Measurements from ENCODE around the gene SLC27A3.
A peak's percentile ranks its signal among the peaks of the same experiment; 100 is the strongest.

SLC27A3 gene

DNA sequence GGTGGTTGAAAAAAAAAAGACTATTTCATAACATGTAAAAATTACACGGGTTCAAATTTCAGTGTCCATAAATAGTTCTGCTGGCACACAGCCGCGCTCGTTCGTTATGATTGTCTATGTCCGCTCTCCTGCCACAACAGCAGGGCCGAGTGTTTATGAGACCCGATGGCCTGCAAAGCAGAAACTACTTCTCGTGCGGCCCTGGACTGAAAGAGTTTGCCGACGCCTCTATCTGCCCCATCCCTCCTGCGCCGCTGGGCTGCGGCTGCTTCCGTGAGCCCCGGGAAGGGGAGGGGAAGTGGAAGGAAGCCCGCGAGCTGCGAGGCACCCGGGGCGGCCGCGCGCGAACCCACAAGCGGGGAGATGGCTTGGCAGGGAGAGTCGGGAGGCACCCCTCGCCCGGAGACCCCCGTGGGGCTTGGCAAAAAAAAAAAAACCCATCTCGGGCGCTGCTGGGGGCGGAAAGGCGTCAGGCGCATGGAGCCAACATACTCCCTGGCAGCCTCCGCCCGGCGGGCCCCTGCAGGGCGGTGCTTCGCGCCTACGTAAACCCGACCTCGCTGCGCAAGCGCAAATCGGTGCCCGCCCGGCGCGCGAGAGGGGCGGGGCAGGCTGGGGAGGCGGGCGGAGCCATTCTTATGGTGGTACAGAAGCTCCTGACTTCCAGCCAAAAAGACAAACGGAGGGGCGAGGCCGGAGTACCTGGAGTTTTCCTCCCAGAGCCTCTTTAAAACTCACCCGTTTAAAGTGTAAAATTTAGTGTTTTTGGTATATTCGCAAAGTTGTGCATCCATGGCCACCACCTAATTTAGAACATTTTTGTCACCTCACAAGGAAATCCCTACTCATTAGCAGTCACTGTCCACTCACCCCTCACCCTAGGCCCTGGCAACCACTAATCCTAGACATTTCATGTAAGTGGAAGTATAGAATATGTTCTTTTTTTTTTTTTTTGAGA lies 8.3 kb downstream of the SLC27A3 start:
- Histone ChIP-seq H3K36me3 (ENCODE audit: control insufficient read depth, insufficient read depth, low read length) (no peaks in the 10 kb centered on the region), H3K4me3 (ENCODE audit: extremely low read depth, insufficient read depth, low read length, poor library complexity, severe bottlenecking) (peak overlapping the region; percentile 62), H3K9me3 (ENCODE audit: control insufficient read depth, low read length) (no peaks in the 10 kb centered on the region), H3K4me1 (ENCODE audit: control insufficient read depth, insufficient read depth, low read length, poor library complexity, severe bottlenecking) (peaks cover 5% of the 10 kb centered on the region), H3K27ac (ENCODE audit: low read depth, low read length, severe bottlenecking) (peak overlapping the region; percentile 82)
- 5 to 8% methylated on average over 38 to 44 of the region's 61 CpGs for WGBS, 2 experiments (ENCODE audit: insufficient coverage in 2 of 2)

DNA sequence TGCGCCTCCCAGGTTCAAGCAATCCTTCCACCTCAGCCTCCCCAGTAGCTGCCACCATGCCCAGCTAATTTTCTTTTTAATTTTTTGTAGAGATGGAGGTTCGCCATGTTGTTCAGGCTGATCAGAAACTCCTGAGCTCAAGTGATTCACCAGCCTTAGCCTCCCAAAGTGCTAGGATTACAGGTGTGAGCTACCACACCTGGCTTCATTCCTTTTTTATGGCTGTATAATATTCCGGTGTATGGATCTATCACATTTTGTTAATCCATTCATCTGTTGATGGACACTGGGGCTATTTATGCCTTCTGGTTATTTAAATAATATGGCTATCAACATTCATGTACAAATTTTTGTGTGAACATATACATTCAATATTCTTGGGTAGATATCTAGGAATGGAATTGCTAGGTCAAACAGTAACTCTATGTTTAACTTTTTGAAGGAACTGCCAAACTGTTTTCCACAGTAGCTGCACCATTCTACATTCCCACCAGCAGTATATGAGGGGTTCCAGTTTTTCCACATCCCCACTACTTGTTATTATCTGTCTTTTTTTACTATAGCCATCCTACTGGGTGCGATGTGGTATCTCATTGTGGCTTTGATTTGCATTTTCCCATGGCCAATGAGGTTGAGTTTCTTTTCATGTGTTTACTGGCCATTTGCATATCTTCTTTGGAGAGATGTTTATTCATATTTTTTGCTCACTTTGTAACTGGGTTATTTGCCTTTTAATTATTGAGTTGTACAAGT lies 11.0 kb downstream of the SLC27A3 start:
- no peak overlapping the region for H3K27ac ChIP-seq (ENCODE audit: low read depth, low read length, severe bottlenecking)
- no peaks in the 10 kb centered on the region for H3K9me3 ChIP-seq (ENCODE audit: control insufficient read depth, low read length)
- H3K4me3 ChIP-seq (ENCODE audit: extremely low read depth, insufficient read depth, low read length, poor library complexity, severe bottlenecking): no peak overlapping the region
- H3K4me1 ChIP-seq (ENCODE audit: control insufficient read depth, insufficient read depth, low read length, poor library complexity, severe bottlenecking): peaks cover 5% of the 10 kb centered on the region
- WGBS, 2 experiments (ENCODE audit: insufficient coverage in 2 of 2): 100% methylated on average over 1 of the region's 4 CpGs; no CpG with 5 or more reads in 1 of the 2 experiments
- H3K36me3 ChIP-seq (ENCODE audit: control insufficient read depth, insufficient read depth, low read length): no peaks in the 10 kb centered on the region

DNA sequence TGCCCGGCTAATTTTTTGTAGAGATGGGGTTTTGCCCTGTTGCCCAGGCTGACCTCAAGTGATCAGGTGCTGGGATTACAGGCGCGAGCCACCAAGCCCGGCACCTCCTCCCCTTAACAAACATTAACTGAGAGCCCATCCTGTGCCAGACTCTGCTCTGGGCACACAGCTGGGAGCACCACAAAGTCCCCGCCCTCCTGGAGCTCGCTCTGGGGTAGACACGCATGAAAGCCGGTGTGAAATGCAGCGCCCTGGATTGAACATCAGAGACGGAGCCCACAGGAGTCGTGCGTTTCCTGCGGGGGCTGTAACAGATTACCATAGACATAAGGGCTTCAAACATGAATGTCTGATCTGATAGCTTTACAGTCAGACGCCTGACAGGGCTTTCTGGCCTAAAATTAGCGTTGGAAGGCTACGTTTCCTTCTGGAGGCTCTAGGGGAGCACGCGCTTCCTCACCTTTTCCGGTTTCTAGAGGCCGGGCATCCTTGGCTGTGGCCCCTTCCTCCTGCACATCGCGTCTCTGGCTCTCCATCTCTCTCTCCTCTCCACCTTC lies 14.3 kb downstream of the SLC27A3 start:
- H3K36me3 ChIP-seq (ENCODE audit: control insufficient read depth, insufficient read depth, low read length): no peaks in the 10 kb centered on the region
- 89 to 91% methylated on average over 21 to 22 of the region's 22 CpGs for WGBS, 2 experiments (ENCODE audit: insufficient coverage in 2 of 2)
- no peak overlapping the region for H3K4me3 ChIP-seq (ENCODE audit: extremely low read depth, insufficient read depth, low read length, poor library complexity, severe bottlenecking)
- no peaks in the 10 kb centered on the region for H3K9me3 ChIP-seq (ENCODE audit: control insufficient read depth, low read length)
- H3K27ac ChIP-seq (ENCODE audit: low read depth, low read length, severe bottlenecking): no peak overlapping the region
- no peaks in the 10 kb centered on the region for H3K4me1 ChIP-seq (ENCODE audit: control insufficient read depth, insufficient read depth, low read length, poor library complexity, severe bottlenecking)

DNA sequence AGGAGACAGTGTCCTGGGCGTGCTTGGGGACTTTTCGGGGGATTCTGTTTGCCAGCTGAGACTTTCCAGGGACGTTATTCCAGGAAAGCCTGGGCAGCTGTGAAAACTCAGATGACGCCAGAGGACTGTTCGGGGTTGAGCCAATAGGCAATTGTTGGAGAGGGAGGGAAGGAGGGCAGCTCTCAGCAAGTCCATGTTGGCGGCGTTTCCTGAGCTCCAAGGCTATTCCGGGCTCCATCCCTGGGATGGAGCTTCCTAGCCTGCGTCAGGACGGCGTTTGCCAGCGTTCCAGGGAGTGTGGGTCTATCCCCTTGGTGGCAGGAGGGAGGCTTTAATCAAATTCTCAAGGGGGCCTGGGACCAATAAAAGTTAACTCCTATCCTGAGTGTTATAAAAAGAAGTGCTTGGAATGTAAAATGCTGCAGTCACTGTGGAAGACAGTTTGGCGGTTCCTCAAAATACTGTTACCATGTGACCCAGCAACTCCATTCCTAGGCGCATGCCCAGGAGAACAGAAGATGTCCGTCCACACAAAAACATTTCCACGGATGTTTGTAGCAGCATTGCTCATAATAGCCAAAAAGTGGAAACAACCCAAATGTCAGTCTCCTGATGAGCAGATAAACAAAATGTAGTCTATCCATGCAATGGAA lies 15.2 kb downstream of the SLC27A3 start:
- WGBS, 2 experiments (ENCODE audit: insufficient coverage in 2 of 2): 87 to 93% methylated on average over 14 to 15 of the region's 16 CpGs
- no peak overlapping the region for H3K4me3 ChIP-seq (ENCODE audit: extremely low read depth, insufficient read depth, low read length, poor library complexity, severe bottlenecking)

DNA sequence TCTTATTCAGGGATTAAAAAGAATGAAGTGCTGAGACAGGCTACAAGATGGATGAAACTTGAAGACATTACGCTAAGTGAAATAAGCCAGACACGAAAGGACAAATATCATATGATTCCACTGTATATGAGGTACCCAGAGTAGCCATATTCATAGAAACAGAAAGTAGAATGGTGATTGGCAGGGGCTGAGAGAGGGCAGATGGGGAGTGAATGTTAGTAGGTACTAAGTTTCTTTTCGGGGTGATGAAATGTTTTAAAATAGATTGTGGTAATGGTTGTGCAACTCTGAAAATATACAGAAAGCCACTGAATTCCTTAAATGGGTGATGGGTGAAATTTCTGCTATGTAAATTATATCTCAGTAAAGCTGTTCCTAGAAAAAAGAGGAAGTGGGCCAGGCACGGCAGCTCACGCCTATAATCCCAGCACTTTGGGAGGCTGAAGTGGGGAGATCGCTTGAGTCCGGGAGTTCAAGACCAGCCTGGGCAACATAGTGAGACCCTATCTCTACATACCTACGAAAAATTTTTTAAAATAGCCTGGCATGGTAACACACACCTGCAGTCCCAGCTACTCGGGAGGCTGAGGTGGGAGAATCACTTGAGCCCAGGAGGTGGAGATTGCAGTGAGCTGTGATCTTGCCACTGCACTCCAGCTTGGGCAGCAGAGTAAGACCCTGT lies 15.9 kb downstream of the SLC27A3 start:
- Histone ChIP-seq H3K27ac (ENCODE audit: low read depth, low read length, severe bottlenecking) (no peak overlapping the region), H3K36me3 (ENCODE audit: control insufficient read depth, insufficient read depth, low read length) (no peaks in the 10 kb centered on the region), H3K4me3 (ENCODE audit: extremely low read depth, insufficient read depth, low read length, poor library complexity, severe bottlenecking) (no peak overlapping the region), H3K9me3 (ENCODE audit: control insufficient read depth, low read length) (no peaks in the 10 kb centered on the region), H3K4me1 (ENCODE audit: control insufficient read depth, insufficient read depth, low read length, poor library complexity, severe bottlenecking) (peaks cover 3% of the 10 kb centered on the region)
- 83 to 96% methylated on average over 2 to 3 of the region's 9 CpGs for WGBS, 2 experiments (ENCODE audit: insufficient coverage in 2 of 2)

More for the DNA sequence above, 15.2 kb downstream of the SLC27A3 start:
- Histone ChIP-seq H3K36me3 (ENCODE audit: control insufficient read depth, insufficient read depth, low read length) (no peaks in the 10 kb centered on the region), H3K4me1 (ENCODE audit: control insufficient read depth, insufficient read depth, low read length, poor library complexity, severe bottlenecking) (peaks cover 3% of the 10 kb centered on the region), H3K27ac (ENCODE audit: low read depth, low read length, severe bottlenecking) (no peak overlapping the region), H3K9me3 (ENCODE audit: control insufficient read depth, low read length) (no peaks in the 10 kb centered on the region)

DNA sequence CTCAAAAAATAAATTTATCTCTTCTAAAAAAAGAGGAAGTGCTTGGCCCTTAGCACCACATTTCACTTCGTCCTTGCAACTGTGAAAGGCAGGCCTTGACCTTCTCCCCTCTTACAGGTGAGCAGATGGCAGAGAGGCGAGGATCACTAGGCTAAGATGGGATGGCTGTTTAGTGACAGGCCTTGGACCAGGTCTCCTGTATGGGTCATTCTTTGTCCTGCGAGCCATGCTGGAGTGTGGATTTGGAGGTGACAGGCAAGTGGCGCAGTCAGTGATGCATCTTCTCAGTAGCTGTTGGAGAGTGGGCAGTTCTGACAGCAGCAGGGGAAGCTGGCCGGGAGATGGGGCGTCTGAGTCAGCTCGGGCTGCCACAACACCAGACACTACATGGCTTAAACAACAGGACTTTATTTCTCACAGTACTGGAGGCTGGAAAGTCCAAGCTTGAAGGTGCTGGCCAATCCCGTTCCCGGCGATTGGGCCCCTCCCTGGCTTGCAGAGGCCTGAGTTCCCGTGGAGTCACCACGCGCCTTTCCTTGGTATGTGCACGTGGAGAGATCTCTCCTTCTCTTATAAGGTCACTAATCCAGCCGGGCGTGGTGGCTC lies 16.5 kb downstream of the SLC27A3 start:
- 79 to 80% methylated on average over 12 of the region's 16 CpGs for WGBS, 2 experiments (ENCODE audit: insufficient coverage in 2 of 2)
- H3K4me3 ChIP-seq (ENCODE audit: extremely low read depth, insufficient read depth, low read length, poor library complexity, severe bottlenecking): no peak overlapping the region
- no peaks in the 10 kb centered on the region for H3K36me3 ChIP-seq (ENCODE audit: control insufficient read depth, insufficient read depth, low read length)
- H3K27ac ChIP-seq (ENCODE audit: low read depth, low read length, severe bottlenecking): no peak overlapping the region
- H3K9me3 ChIP-seq (ENCODE audit: control insufficient read depth, low read length): no peaks in the 10 kb centered on the region
- peaks cover 3% of the 10 kb centered on the region for H3K4me1 ChIP-seq (ENCODE audit: control insufficient read depth, insufficient read depth, low read length, poor library complexity, severe bottlenecking)

DNA sequence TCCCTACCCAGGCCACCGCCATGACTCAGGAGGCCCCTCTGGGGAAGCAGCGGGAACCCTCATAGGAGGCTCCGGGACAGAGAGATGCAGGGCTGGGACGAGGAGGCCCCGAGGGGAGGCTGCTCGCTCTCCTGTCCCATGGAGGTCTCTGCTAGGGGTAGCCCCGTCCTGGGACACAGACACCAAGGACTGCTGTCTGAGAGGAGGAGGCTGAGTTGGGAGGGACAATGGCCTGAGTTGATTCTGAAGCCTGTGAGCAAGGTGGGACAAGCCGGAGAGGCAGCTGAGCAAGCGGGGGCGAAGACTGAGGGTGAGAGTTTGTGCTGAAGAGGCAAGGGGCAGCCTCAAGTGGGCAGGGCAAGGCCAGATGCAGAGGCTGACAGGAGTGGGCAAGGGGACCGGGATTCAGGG lies 17.4 kb downstream of the SLC27A3 start:
- 89 to 90% methylated on average over 8 to 9 of the region's 11 CpGs for whole genome bisulfite sequencing, 2 experiments (ENCODE audit: insufficient coverage in 2 of 2)
- no peaks in the 10 kb centered on the region for H3K36me3 ChIP-seq (ENCODE audit: control insufficient read depth, insufficient read depth, low read length)
- no peak overlapping the region for H3K4me3 ChIP-seq (ENCODE audit: extremely low read depth, insufficient read depth, low read length, poor library complexity, severe bottlenecking)
- H3K4me1 ChIP-seq (ENCODE audit: control insufficient read depth, insufficient read depth, low read length, poor library complexity, severe bottlenecking): peaks cover 3% of the 10 kb centered on the region
- no peaks in the 10 kb centered on the region for H3K9me3 ChIP-seq (ENCODE audit: control insufficient read depth, low read length)
- H3K27ac ChIP-seq (ENCODE audit: low read depth, low read length, severe bottlenecking): no peak overlapping the region

DNA sequence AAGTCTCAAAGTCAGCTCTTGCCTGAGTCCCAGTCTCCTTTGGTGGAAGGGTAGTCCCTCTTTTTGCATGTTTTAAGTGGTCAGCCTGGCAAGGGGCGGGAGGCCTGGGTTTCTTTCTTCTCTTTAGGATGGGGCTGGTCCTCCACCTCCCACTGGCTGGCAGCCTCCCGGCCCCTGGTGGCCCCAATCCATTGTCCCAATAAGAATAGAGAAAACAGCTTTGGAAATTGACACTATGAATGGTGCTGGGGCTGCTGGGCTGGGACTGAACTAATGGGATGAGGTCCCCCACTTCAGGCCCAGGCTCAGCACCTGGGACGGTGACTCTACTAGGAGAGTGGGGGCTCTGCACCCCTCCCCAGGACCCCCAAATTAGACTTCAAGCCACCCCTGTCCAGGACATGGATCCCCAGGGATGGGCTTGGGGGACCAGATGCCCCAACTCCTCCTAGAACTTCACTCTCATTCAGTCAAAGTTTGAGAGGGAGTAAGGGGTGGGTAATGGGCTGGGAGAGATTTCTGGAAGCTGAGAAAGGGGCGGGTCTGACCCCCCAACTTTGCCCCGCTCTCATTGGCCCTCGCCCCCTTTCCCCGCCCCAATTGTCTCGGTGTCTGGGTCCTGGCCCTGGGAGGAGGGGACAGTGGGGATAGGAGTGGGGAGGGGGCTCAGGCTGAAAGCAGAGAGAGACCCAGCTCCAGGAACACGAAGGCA lies 18.2 kb downstream of the SLC27A3 start:
- Histone ChIP-seq H3K36me3 (ENCODE audit: control insufficient read depth, insufficient read depth, low read length) (no peaks in the 10 kb centered on the region), H3K4me1 (ENCODE audit: control insufficient read depth, insufficient read depth, low read length, poor library complexity, severe bottlenecking) (peaks cover 3% of the 10 kb centered on the region), H3K4me3 (ENCODE audit: extremely low read depth, insufficient read depth, low read length, poor library complexity, severe bottlenecking) (no peak overlapping the region), H3K27ac (ENCODE audit: low read depth, low read length, severe bottlenecking) (no peak overlapping the region), H3K9me3 (ENCODE audit: control insufficient read depth, low read length) (no peaks in the 10 kb centered on the region)
- 72 to 92% methylated on average over 2 to 5 of the region's 9 CpGs for WGBS, 2 experiments (ENCODE audit: insufficient coverage in 2 of 2)

DNA sequence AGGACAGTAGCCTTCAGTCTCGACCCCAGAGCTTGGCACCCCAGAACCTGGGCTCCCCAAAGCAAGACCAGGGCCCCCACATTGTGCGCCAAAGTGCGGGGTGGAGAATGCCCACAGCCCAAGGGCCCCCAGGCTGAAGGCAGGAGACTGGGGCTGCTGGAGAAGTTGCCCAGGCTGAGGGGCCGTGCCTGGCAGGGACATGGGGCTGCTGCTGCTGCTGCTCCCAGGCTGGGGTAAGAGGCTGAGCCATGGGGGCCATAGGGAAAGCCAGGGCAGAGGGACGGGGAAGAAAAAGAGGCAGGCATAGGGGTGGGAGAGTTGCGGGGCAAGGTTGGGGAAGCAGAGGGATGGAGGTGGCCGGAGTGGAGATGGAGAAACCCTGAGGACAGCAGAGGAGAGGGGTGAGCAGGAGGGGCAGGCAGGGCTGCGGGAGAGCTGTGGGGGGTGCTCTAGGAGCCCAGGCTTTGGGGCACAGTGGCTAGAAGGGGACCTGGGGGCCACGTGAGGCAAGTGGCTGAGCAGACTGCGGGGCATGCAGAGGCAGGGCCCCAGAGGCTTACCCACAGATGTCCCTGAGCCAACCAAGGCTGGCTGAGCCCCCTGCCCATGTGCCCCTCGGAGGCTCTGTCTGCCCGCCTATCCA lies 18.9 kb downstream of the SLC27A3 start:
- Histone ChIP-seq H3K36me3 (ENCODE audit: control insufficient read depth, insufficient read depth, low read length) (no peaks in the 10 kb centered on the region), H3K4me1 (ENCODE audit: control insufficient read depth, insufficient read depth, low read length, poor library complexity, severe bottlenecking) (peaks cover 3% of the 10 kb centered on the region), H3K9me3 (ENCODE audit: control insufficient read depth, low read length) (no peaks in the 10 kb centered on the region), H3K27ac (ENCODE audit: low read depth, low read length, severe bottlenecking) (peak overlapping the region; percentile 59), H3K4me3 (ENCODE audit: extremely low read depth, insufficient read depth, low read length, poor library complexity, severe bottlenecking) (no peak overlapping the region)
- WGBS, 2 experiments (ENCODE audit: insufficient coverage in 2 of 2): 84 to 86% methylated on average over 9 to 12 of the region's 12 CpGs

Measured in mesodermal cell (in vitro differentiated cells).